ENCODE data around the gene OTOGL. TPM values are rescaled to one million over a fixed set of nuclear protein-coding genes. Genes with fewer than 3 reads are reported as not detected.
"Not testable (repeated sequence)": the region's sequence is repeated elsewhere in the genome, so short reads cannot be mapped to it uniquely, and the experiment has no call there.

Gene OTOGL
- total RNA-seq, 1 experiment from 2014 or later: not detected

DNA sequence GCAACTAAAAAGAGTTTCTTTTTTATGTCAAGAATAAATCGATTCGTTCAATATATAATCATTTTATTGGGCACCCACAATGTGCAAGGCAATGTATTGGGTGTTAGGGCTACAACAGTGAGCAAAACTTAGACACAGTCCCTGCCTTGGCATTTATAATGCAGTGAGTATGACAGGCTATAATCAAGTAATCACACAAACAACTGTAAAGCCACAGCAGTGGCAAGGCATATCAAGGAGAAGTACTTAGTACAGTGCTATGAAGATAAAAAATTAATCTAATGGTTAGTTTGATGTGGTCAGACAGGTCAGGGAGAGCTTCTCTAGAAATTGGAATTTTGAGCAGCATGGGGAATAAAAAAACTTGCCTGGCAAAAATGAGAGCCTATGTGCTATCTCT lies 39.5 kb upstream of the OTOGL start:
- BruUV-seq (replicated peaks): no TSS peak
- POLR2A ChIA-PET: no interaction called here
- CTCF ChIA-PET: interaction anchor here (0.6 to 0.7 kb wide), 2 partner anchors 573 to 1198 kb away, joined by 3 read pairs; no protein-coding TSS in a partner anchor

DNA sequence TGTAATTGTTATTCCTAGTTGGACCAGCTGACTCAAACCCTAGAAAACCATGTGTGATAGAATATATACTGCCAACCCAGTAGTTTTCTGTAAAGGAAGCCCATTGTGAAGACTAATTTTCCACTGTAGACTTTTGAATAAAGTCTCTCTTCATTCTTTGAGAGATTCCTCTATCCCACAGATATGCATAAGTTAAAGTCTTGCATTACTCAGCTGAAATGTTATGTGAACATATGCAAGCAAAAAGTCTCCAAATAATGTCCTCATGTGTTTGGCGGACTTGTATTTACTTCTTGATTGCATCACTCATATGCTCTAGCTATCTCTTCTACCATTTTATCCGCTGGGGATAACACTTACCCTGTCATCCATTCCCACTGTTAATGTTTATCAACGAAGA lies 35.1 kb upstream of the OTOGL start:
- no peak overlapping the region for H3K4me3 Mint-ChIP-seq (ENCODE audit: unreplicated experiment)
- TF ChIP-seq, protein P1, sequence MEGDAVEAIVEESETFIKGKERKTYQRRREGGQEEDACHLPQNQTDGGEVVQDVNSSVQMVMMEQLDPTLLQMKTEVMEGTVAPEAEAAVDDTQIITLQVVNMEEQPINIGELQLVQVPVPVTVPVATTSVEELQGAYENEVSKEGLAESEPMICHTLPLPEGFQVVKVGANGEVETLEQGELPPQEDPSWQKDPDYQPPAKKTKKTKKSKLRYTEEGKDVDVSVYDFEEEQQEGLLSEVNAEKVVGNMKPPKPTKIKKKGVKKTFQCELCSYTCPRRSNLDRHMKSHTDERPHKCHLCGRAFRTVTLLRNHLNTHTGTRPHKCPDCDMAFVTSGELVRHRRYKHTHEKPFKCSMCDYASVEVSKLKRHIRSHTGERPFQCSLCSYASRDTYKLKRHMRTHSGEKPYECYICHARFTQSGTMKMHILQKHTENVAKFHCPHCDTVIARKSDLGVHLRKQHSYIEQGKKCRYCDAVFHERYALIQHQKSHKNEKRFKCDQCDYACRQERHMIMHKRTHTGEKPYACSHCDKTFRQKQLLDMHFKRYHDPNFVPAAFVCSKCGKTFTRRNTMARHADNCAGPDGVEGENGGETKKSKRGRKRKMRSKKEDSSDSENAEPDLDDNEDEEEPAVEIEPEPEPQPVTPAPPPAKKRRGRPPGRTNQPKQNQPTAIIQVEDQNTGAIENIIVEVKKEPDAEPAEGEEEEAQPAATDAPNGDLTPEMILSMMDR (IDR thresholded peaks at IDR 0.05; ENCODE audit: unreplicated experiment): no peak
- no peak overlapping the region for H3K27ac Mint-ChIP-seq (ENCODE audit: low read depth, unreplicated experiment)
- DNase-seq (ENCODE audit: unreplicated experiment): no peak
- intact Hi-C loops (cut with micrococcal nuclease): no loop called here
- no peaks in the 10 kb centered on the region for H3K9me3 Mint-ChIP-seq (ENCODE audit: unreplicated experiment)
- no TSS peak for BruUV-seq (replicated peaks)
- no peaks in the 10 kb centered on the region for H3K36me3 Mint-ChIP-seq (ENCODE audit: insufficient read depth, unreplicated experiment)
- CTCF ChIA-PET: no interaction called here
- H3K4me1 Mint-ChIP-seq (ENCODE audit: insufficient read depth, unreplicated experiment): no peaks in the 10 kb centered on the region
- POLR2A ChIA-PET: no interaction called here
- no peaks in the 10 kb centered on the region for H3K27me3 Mint-ChIP-seq (ENCODE audit: insufficient read depth, unreplicated experiment)

More for the DNA sequence above, 39.5 kb upstream of the OTOGL start:
- no peaks in the 10 kb centered on the region for H3K27me3 Mint-ChIP-seq (ENCODE audit: insufficient read depth, unreplicated experiment)
- TF ChIP-seq, protein P1 (IDR thresholded peaks at IDR 0.05; ENCODE audit: unreplicated experiment): no peak
- intact Hi-C loops (cut with micrococcal nuclease): no loop called here
- H3K9me3 Mint-ChIP-seq (ENCODE audit: unreplicated experiment): no peaks in the 10 kb centered on the region
- H3K36me3 Mint-ChIP-seq (ENCODE audit: insufficient read depth, unreplicated experiment): no peaks in the 10 kb centered on the region
- no peak overlapping the region for H3K4me3 Mint-ChIP-seq (ENCODE audit: unreplicated experiment)
- H3K27ac Mint-ChIP-seq (ENCODE audit: low read depth, unreplicated experiment): no peak overlapping the region
- DNase-seq (ENCODE audit: unreplicated experiment): no peak
- no peaks in the 10 kb centered on the region for H3K4me1 Mint-ChIP-seq (ENCODE audit: insufficient read depth, unreplicated experiment)

DNA sequence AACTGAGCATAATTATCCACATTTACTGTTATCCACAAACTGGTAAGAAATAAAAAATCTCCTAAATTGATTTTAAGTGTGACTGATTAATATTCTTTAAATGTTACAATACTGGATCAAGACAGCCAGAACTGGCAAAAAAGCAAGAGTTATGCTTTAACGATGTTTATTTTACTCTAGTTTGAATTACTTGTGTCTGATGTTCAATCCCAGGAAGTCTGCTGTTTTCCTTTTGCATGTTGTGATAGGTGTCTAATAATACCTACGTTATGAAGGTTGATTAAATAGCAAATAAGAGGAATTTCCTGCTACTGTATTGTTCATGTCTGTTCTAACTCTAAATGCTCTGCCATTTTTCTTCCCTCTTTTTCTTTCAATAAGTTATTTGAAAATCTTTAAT lies 34.4 kb upstream of the OTOGL start:
- Mint-ChIP-seq H3K4me3 (ENCODE audit: unreplicated experiment) (no peak overlapping the region), H3K27ac (ENCODE audit: low read depth, unreplicated experiment) (no peak overlapping the region), H3K4me1 (ENCODE audit: insufficient read depth, unreplicated experiment) (no peaks in the 10 kb centered on the region), H3K27me3 (ENCODE audit: insufficient read depth, unreplicated experiment) (no peaks in the 10 kb centered on the region), H3K36me3 (ENCODE audit: insufficient read depth, unreplicated experiment) (no peaks in the 10 kb centered on the region), H3K9me3 (ENCODE audit: unreplicated experiment) (no peaks in the 10 kb centered on the region)
- intact Hi-C loops (cut with micrococcal nuclease): no loop called here
- DNase-seq (ENCODE audit: unreplicated experiment): no peak
- ChIA-PET CTCF (interaction anchor here (0.6 kb wide), 1 partner anchor 674 kb away, joined by 5 read pairs; no protein-coding TSS in a partner anchor), POLR2A (no interaction called here)
- TF ChIP-seq, protein P1 (IDR thresholded peaks at IDR 0.05; ENCODE audit: unreplicated experiment): no peak
- BruUV-seq (replicated peaks): no TSS peak

DNA sequence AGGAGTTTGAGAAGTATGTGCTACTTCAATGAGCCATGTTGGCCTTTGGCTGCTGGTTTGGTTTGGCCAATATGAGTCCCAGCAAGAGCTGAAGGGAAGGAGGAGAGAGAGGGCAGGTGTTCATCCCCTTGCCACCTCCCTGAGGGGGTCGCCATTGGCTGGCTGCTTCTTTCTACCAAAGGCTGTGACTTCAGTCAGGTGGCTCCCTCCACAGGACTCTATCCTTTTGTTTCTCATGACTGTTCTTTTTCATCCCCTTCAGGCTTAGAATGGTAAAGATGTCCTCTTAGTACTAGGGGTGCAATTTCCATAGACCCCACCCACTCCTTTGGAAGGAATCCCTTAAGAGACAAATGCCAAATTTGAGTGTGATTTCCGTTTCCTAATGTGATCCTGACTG lies 31.2 kb upstream of the OTOGL start:
- BruUV-seq (replicated peaks): no TSS peak
- ChIA-PET CTCF (no interaction called here), POLR2A (no interaction called here)
- TF ChIP-seq, protein P1 (IDR thresholded peaks at IDR 0.05; ENCODE audit: unreplicated experiment): no peak
- Mint-ChIP-seq H3K9me3 (ENCODE audit: unreplicated experiment) (no peaks in the 10 kb centered on the region), H3K4me3 (ENCODE audit: unreplicated experiment) (no peak overlapping the region), H3K36me3 (ENCODE audit: insufficient read depth, unreplicated experiment) (no peaks in the 10 kb centered on the region), H3K27me3 (ENCODE audit: insufficient read depth, unreplicated experiment) (no peaks in the 10 kb centered on the region), H3K4me1 (ENCODE audit: insufficient read depth, unreplicated experiment) (no peaks in the 10 kb centered on the region), H3K27ac (ENCODE audit: low read depth, unreplicated experiment) (no peak overlapping the region)
- intact Hi-C loops (cut with micrococcal nuclease): no loop called here
- DNase-seq (ENCODE audit: unreplicated experiment): no peak

DNA sequence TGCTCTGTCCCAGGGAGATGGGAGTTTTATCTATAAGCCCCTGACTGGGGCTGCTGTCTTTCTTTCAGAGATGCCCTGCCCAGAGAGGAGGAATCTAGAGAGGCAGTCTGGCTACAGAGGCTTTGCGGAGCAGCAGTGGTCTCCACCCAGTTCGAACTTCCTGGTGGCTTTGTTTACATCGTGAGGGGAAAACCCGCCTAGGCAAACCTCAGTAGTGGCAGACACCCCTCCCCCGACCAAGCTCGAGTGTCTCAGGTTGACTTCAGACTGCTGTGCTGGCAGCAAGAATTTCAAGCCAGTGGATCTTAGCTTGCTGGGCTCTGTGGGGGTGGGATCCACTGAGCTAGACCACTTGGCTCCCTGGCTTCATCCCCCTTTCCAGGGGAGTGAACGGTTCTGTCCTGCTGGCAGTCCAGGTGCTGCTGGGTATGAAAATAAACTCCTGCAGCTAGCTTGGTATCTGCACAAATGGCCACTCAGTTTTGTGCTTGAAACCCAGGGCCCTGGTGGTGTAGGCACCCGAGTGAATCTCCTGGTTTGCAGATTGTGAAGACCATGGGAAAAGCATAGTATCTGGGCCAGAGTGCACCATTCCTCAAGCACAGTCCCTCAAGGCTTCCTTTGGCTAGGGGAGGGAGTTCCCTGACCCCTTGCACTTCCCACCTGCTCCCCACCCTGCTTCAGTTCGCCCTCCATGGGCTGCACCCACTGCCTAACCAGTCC lies 15.3 kb upstream of the OTOGL start:
- H3K4me3 Mint-ChIP-seq (ENCODE audit: unreplicated experiment); H3K27ac Mint-ChIP-seq (ENCODE audit: low read depth, unreplicated experiment); BruUV-seq (replicated peaks); DNase-seq (ENCODE audit: unreplicated experiment); H3K36me3 Mint-ChIP-seq (ENCODE audit: insufficient read depth, unreplicated experiment); H3K27me3 Mint-ChIP-seq (ENCODE audit: insufficient read depth, unreplicated experiment); H3K4me1 Mint-ChIP-seq (ENCODE audit: insufficient read depth, unreplicated experiment); intact Hi-C loops (cut with micrococcal nuclease): not testable (repeated sequence)
- CTCF ChIA-PET: interaction anchor here (0.6 kb wide), 1 partner anchor 199 kb away, joined by 3 read pairs; no protein-coding TSS in a partner anchor
- POLR2A ChIA-PET: interaction anchor here (0.8 kb wide), 1 partner anchor 84 kb away, joined by 3 read pairs; no protein-coding TSS in a partner anchor
- peaks cover 19% of the 10 kb centered on the region for H3K9me3 Mint-ChIP-seq (ENCODE audit: unreplicated experiment)
